HepG2 (cell line): Measurements from ENCODE around the gene HTR4.

ENCODE experiments used
- CREB3 ChIP-seq: sonication (generic); formaldehyde crosslinking; IDR thresholded peaks from 2 replicates; pipeline ENCODE4 v1.5.0; 2020; ENCODE audit warnings: missing genetic modification reagents
- LRRFIP1 ChIP-seq: sonication (generic); formaldehyde crosslinking; conservative IDR thresholded peaks from 2 replicates; pipeline ENCODE4 v1.4.0; 2020; ENCODE audit warnings: missing genetic modification reagents
- NFAT5 ChIP-seq: sonication (generic); formaldehyde crosslinking; IDR thresholded peaks from 2 replicates; pipeline ENCODE4 v1.4.0; 2020; ENCODE audit warnings: missing genetic modification reagents
- POLR2A ChIP-seq, 2 experiments: IDR thresholded peaks; 2 replicates each; pipeline ENCODE4 v1.6.1; 2011; ENCODE audit warnings: low read depth in 2 of 2, low read length in 2 of 2, mild to moderate bottlenecking in 1 of 2, moderate library complexity in 1 of 2; ENCODE audit not compliant: insufficient read depth in 1 of 2
- RAD21 ChIP-seq: fragments of 450-650 bp; formaldehyde crosslinking; IDR thresholded peaks from 2 replicates; pipeline ENCODE4 v1.5.0; 2020; ENCODE audit warnings: mild to moderate bottlenecking
- SMAD3 ChIP-seq: sonication (generic); formaldehyde crosslinking; IDR thresholded peaks from 2 replicates; pipeline ENCODE4 v1.4.0; 2020; ENCODE audit warnings: missing genetic modification reagents
- TAF1 ChIP-seq: sonication (generic); formaldehyde crosslinking; IDR thresholded peaks from 2 replicates; pipeline ENCODE4 v1.4.0; 2020; ENCODE audit warnings: missing genetic modification reagents
- USF2 ChIP-seq, 2 experiments: sonication (generic) in 1 of 2; formaldehyde crosslinking in 1 of 2; IDR thresholded peaks; 2 replicates each; pipeline versions ENCODE4 v1.5.1 to v1.6.1; 2011 to 2020; ENCODE audit warnings: borderline replicate concordance in 1 of 2, low read depth in 1 of 2, low read length in 1 of 2, mild to moderate bottlenecking in 1 of 2, missing genetic modification reagents in 1 of 2, moderate library complexity in 1 of 2
- YY1 ChIP-seq: IDR thresholded peaks from 2 replicates; pipeline ENCODE4 v1.6.1; 2011; ENCODE audit warnings: low read length, low read depth, moderate library complexity, mild to moderate bottlenecking; ENCODE audit not compliant: insufficient read depth, insufficient replicate concordance
- ZFP91 ChIP-seq: sonication (generic); formaldehyde crosslinking; IDR thresholded peaks from 2 replicates; pipeline ENCODE4 v1.9.0; 2022; ENCODE audit warnings: missing genetic modification reagents, mild to moderate bottlenecking, borderline replicate concordance
- ZNF280B ChIP-seq: sonication (generic); formaldehyde crosslinking; IDR thresholded peaks from 2 replicates; pipeline ENCODE4 v1.5.0; 2020; ENCODE audit warnings: missing genetic modification reagents, mild to moderate bottlenecking, borderline replicate concordance
- ZNF660 ChIP-seq: sonication (generic); formaldehyde crosslinking; IDR thresholded peaks from 2 replicates; pipeline ENCODE4 v1.5.1; 2020; ENCODE audit warnings: mild to moderate bottlenecking, low read depth, missing genetic modification reagents, borderline replicate concordance

GRCh38 chr5:148626081-148626613, 28.2 kb downstream of the HTR4 start:
- TF ChIP-seq POLR2A (IDR thresholded peaks at IDR 0.05; ENCODE audit: insufficient read depth in 1 of 2, low read depth in 2 of 2, low read length in 2 of 2) (no peak), YY1 (no peak), ZNF660 (CRISPR knock-in tag) (no peak), ZFP91 (CRISPR knock-in tag) (no peak), USF2 (IDR thresholded peaks at IDR 0.05; ENCODE audit: low read depth, low read length) (no peak), USF2 (CRISPR knock-in tag; IDR thresholded peaks at IDR 0.05; ENCODE audit: borderline replicate concordance) (no peak), CREB3 (no peak), SMAD3 (no peak), RAD21 (CRISPR knock-in tag) (no peak), ZNF280B (CRISPR knock-in tag) (no peak), LRRFIP1 (CRISPR knock-in tag) (no peak), NFAT5 (CRISPR knock-in tag) (no peak), TAF1 (CRISPR knock-in tag) (no peak)
